Measurements from ENCODE around the gene LGI2.

- TF ChIP-seq, protein P1, sequence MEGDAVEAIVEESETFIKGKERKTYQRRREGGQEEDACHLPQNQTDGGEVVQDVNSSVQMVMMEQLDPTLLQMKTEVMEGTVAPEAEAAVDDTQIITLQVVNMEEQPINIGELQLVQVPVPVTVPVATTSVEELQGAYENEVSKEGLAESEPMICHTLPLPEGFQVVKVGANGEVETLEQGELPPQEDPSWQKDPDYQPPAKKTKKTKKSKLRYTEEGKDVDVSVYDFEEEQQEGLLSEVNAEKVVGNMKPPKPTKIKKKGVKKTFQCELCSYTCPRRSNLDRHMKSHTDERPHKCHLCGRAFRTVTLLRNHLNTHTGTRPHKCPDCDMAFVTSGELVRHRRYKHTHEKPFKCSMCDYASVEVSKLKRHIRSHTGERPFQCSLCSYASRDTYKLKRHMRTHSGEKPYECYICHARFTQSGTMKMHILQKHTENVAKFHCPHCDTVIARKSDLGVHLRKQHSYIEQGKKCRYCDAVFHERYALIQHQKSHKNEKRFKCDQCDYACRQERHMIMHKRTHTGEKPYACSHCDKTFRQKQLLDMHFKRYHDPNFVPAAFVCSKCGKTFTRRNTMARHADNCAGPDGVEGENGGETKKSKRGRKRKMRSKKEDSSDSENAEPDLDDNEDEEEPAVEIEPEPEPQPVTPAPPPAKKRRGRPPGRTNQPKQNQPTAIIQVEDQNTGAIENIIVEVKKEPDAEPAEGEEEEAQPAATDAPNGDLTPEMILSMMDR (IDR thresholded peaks at IDR 0.05; ENCODE audit: insufficient read depth, low read length, poor library complexity, severe bottlenecking): no peak
- no peak for TF ChIP-seq EZH2phosphoT487 (conservative IDR thresholded peaks at IDR 0.05; ENCODE audit: low read length)
These were observed 32.4 kb upstream of the LGI2 start for GRCh38 chr4:25063116-25063515.

Data from SU-DHL-6 (cell line).